Measurements from ENCODE around the gene HS3ST2.
"Not testable (repeated sequence)": the region's sequence is repeated elsewhere in the genome, so short reads cannot be mapped to it uniquely, and the experiment has no call there.

Gene HS3ST2

GRCh38 chr16:22933173-22933572 is 119.2 kb downstream of the HS3ST2 start:
- no peak for DNase-seq (ENCODE audit: low read depth)

- DNase-seq (ENCODE audit: low read depth), result no peak
Measured at GRCh38 chr16:22934786-22935185, 120.8 kb downstream of the HS3ST2 start.

- no peak for DNase-seq (ENCODE audit: low read depth)
Measured at GRCh38 chr16:22937169-22937568, 123.2 kb downstream of the HS3ST2 start.

- DNase-seq (ENCODE audit: low read depth), result no peak
Measured at GRCh38 chr16:22938647-22939046, 124.7 kb downstream of the HS3ST2 start.

GRCh38 chr16:22939744-22940363 is 125.9 kb downstream of the HS3ST2 start:
- not testable (repeated sequence) for DNase-seq (ENCODE audit: low read depth)

- DNase-seq (ENCODE audit: low read depth), result no peak
Measured at GRCh38 chr16:22941970-22942501, 128.1 kb downstream of the HS3ST2 start.

- no peak for DNase-seq (ENCODE audit: low read depth)
Measured at GRCh38 chr16:22942811-22943210, 128.8 kb downstream of the HS3ST2 start.

GRCh38 chr16:22945361-22945760 is 131.4 kb downstream of the HS3ST2 start:
- DNase-seq (ENCODE audit: low read depth), result no peak

GRCh38 chr16:22946433-22946832 is 132.5 kb downstream of the HS3ST2 start:
- no peak for DNase-seq (ENCODE audit: low read depth)

- DNase-seq (ENCODE audit: low read depth), result no peak
Measured at GRCh38 chr16:22948058-22948602, 134.2 kb downstream of the HS3ST2 start.

- peak; percentile 30 for DNase-seq (ENCODE audit: low read depth)
Measured at GRCh38 chr16:22948603-22949368, 134.8 kb downstream of the HS3ST2 start.

- DNase-seq (ENCODE audit: low read depth), result no peak
Measured at GRCh38 chr16:22955461-22956070, 141.6 kb downstream of the HS3ST2 start.

GRCh38 chr16:22961206-22961605 is 147.2 kb downstream of the HS3ST2 start:
- DNase-seq (ENCODE audit: low read depth), result no peak

GRCh38 chr16:22962905-22963304 is 148.9 kb downstream of the HS3ST2 start:
- DNase-seq (ENCODE audit: low read depth), result no peak
